HG03045 (cell line): ENCODE data around the gene MMGT1.
"Not testable (repeated sequence)": the region's sequence is repeated elsewhere in the genome, so short reads cannot be mapped to it uniquely, and the experiment has no call there.

Source experiments
- ATAC-seq: cut with Tn5 transposase; IDR thresholded peaks from one replicate; pipeline ENCODE4 v1.9.1; 2021; ENCODE audit warnings: mild to moderate bottlenecking, moderate library complexity; ENCODE audit not compliant: unreplicated experiment

Gene MMGT1

GRCh38 chrX:135927897-135928296 lies 45.9 kb downstream of the MMGT1 start:
- ATAC-seq: no peak

GRCh38 chrX:135923353-135923752 lies 50.4 kb downstream of the MMGT1 start:
- ATAC-seq: no peak

- ATAC-seq: not testable (repeated sequence)
These were observed 53.3 kb downstream of the MMGT1 start for GRCh38 chrX:135920516-135920915.

- ATAC-seq: no peak
These were observed 59.4 kb downstream of the MMGT1 start for GRCh38 chrX:135914404-135914803.
